ENCODE data around the gene CHST11.

CHST11 gene

GRCh38 chr12:104628831-104629135, 172.0 kb downstream of the CHST11 start:
- no peak for DNase-seq (ENCODE audit: low read depth, low spot score)

GRCh38 chr12:104630230-104630670, 173.5 kb downstream of the CHST11 start:
- no peak for DNase-seq (ENCODE audit: low read depth, low spot score)

DNA sequence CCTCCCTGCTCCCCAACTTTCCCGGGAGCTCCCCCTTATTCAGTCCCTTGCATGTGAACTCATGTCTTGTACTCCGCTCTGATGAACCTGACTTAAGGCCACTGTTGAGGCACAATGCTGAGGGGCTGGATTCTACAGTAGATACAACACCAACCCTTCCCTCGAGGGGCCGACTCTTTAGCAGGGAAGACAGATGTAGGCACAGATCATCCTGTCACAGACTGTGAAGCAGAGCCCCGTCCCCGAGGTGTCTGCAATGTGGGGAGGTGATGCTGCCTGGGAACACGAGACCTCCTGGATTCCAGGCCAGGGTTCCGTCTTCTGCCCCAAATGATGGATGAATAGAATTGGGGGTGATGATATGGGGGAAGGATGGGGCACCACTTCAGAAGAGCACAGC, 175.1 kb downstream of the CHST11 start:
- DNase-seq (ENCODE audit: low read depth, low spot score): no peak

DNA sequence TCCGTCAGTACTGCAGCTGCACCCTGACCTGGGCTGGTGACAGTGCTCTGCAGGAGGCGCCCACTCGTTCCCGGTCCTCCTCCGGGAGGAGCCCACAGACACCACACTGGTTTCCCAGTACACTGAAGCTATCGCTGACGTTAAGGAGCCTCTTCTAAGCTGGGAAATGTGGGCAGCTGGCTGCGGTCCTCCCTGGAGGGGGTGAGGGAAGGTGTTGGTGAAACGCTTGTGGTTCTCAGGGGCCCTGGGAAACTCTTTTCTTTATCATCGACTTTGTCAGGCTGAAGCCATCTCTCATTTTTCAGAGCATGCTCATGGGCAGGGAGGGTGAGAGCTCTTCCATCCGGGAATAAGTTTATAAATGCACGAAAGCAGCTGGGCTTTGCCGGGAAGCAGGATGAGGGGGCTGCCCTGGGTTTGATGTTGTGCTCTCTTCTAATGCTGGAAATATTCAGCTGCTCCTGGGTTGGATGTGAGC, 176.0 kb downstream of the CHST11 start:
- no peak for DNase-seq (ENCODE audit: low read depth, low spot score)

DNA sequence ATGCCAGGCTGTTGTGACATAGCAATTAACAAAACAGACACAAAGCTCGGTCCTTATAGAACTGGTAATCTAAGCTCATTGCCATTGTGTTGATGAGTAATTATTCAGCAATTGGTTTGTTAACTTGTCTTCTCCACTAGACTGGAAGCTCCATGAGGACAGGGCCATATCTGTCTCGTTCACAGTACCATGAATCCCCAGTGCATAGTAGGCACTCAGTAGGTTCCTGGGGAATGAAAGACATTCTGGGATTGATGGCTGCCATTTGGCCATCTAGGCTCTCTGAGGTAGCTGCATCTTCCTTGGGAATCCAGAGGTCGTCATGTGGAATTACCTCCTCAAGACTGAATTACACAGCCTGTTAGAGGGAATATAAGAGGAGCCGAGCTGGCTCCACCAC, 177.3 kb downstream of the CHST11 start:
- no peak for DNase-seq (ENCODE audit: low read depth, low spot score)

DNA sequence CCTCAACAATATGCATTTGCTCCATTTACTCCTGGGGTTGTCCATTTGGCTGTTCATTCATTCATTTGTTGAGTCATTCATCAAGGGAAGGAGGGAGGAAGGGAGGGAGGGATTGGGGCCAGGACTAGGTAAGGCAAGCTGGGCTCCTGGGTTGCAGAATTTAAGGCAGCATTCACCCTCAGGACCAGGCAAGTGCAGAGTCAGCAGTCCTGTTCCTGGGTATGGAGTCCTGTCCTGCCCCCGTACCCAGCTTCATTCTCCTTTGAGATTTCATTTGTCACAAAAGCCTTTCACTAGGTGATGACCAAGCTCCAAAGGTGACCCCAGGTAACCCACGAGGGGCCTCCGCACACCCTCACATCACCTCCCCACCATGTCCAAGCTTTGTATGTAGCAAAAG, 178.1 kb downstream of the CHST11 start:
- DNase-seq (ENCODE audit: low read depth, low spot score): no peak

GRCh38 chr12:104635607-104636343, 179.0 kb downstream of the CHST11 start:
- DNase-seq (ENCODE audit: low read depth, low spot score): no peak

GRCh38 chr12:104636496-104636895, 179.7 kb downstream of the CHST11 start:
- no peak for DNase-seq (ENCODE audit: low read depth, low spot score)

GRCh38 chr12:104637604-104638003, 180.9 kb downstream of the CHST11 start:
- DNase-seq (ENCODE audit: low read depth, low spot score): no peak

DNA sequence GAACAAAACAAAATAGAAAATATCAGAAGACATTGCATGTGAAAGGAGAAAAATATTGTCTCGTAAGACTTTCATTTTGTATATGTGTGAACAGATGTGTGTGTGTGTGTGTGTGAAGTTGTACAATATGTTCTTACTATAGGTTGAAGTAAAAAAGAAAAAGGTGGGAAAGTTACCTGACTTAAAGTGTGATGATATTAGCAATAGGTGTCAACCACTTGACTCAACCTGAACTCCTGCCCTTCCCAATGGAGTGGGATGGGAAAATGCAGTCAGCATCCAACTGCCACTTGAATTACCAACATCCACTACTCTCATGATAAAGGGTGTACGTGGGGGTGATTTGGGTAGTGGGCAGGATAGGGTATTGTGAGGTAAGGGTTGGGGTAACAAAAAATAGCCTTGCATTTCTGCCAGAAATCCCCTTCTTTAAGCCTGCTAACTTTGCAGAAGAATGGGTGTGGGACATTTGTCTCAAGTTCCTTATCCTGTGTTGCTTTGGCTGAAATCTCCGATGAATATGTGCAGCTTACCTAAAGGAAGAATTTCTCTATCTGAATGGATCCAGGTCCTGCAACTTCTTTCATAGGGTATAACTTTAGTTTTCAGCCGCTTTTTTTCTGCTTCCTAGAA, 181.6 kb downstream of the CHST11 start:
- DNase-seq (ENCODE audit: low read depth, low spot score): no peak

DNA sequence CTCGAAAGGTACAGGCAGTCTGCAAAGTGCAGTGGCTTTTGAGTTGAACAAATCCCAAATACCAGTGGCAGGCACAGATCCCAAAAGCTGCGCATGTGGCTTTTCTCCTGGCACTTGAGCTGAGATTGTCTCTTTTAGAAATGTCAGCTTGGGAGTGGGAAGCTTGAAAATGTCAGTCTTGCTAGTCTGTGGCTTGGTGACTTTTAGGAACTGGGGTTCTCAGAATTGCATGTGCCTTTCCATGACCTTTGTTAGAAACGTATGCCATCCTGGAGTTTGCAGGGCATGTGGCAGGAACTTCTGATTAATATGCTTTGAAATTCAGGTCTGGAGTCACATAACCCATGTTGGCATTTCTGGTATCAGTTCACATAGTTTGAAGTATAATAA, 182.1 kb downstream of the CHST11 start:
- DNase-seq (ENCODE audit: low read depth, low spot score): no peak

- no peak for DNase-seq (ENCODE audit: low read depth, low spot score)
Observed at GRCh38 chr12:104640956-104641355, 184.2 kb downstream of the CHST11 start.

GRCh38 chr12:104641862-104642261, 185.1 kb downstream of the CHST11 start:
- DNase-seq (ENCODE audit: low read depth, low spot score): no peak

- DNase-seq (ENCODE audit: low read depth, low spot score): no peak
Observed at GRCh38 chr12:104643093-104643818, 186.5 kb downstream of the CHST11 start.

GRCh38 chr12:104643819-104644669, 187.3 kb downstream of the CHST11 start:
- no peak for DNase-seq (ENCODE audit: low read depth, low spot score)

- DNase-seq (ENCODE audit: low read depth, low spot score): no peak
Observed at GRCh38 chr12:104648756-104649155, 192.0 kb downstream of the CHST11 start.

GRCh38 chr12:104649217-104649824, 192.6 kb downstream of the CHST11 start:
- no peak for DNase-seq (ENCODE audit: low read depth, low spot score)

GRCh38 chr12:104649921-104650320, 193.2 kb downstream of the CHST11 start:
- no peak for DNase-seq (ENCODE audit: low read depth, low spot score)

GRCh38 chr12:104650541-104650940, 193.8 kb downstream of the CHST11 start:
- no peak for DNase-seq (ENCODE audit: low read depth, low spot score)

GRCh38 chr12:104651811-104652210, 195.1 kb downstream of the CHST11 start:
- no peak for DNase-seq (ENCODE audit: low read depth, low spot score)

- no peak for DNase-seq (ENCODE audit: low read depth, low spot score)
Observed at GRCh38 chr12:104652358-104652757, 195.6 kb downstream of the CHST11 start.

Data from activated naive CD8-positive, alpha-beta T cell treated with anti-CD3 and anti-CD28 coated beads, Interleukin-2, amount 50 U/mL, for 16 hours (primary cell).